GM23248 (cell line): ENCODE measurements around the gene SLC44A2. TPM values are rescaled to one million over a fixed set of nuclear protein-coding genes. Genes with fewer than 3 reads are reported as not detected.

Experiments
- DNase-seq: peaks from one replicate; pipeline ENCODE4 v3.0.0-alpha.2; 2015
- H2AFZ ChIP-seq: fragments of 200-600 bp; sonication (generic); 2 replicates; pipeline ENCODE4 v1.6.1; 2016; ENCODE audit warnings: antibody characterized with exemption
- H3F3A ChIP-seq: fragments of 200-600 bp; sonication (generic); 2 replicates; pipeline ENCODE4 v1.6.1; 2016; ENCODE audit warnings: mild to moderate bottlenecking, antibody characterized with exemption, mixed run types; ENCODE audit not compliant: insufficient read depth
- H3K27ac ChIP-seq: fragments of 200-600 bp; sonication (generic); 2 replicates; pipeline ENCODE4 v1.5.1; 2016; ENCODE audit warnings: mild to moderate bottlenecking
- H3K27me3 ChIP-seq: fragments of 200-600 bp; sonication (generic); replicated peaks from 2 replicates; pipeline ENCODE4 v1.6.1; 2016; ENCODE audit warnings: mild to moderate bottlenecking; ENCODE audit not compliant: insufficient read depth
- H3K36me3 ChIP-seq: fragments of 200-600 bp; sonication (generic); 2 replicates; pipeline ENCODE4 v1.6.1; 2016; ENCODE audit warnings: low read depth, mild to moderate bottlenecking
- H3K4me1 ChIP-seq: fragments of 200-600 bp; sonication (generic); 2 replicates; pipeline ENCODE4 v1.6.1; 2016; ENCODE audit warnings: mild to moderate bottlenecking; ENCODE audit not compliant: insufficient read depth
- H3K4me2 ChIP-seq: fragments of 200-600 bp; sonication (generic); one replicate; pipeline ENCODE4 v1.6.1; 2016; ENCODE audit warnings: mild to moderate bottlenecking; ENCODE audit not compliant: unreplicated experiment
- H3K4me3 ChIP-seq: fragments of 200-600 bp; sonication (generic); 2 replicates; pipeline ENCODE4 v1.5.1; 2016; ENCODE audit warnings: mild to moderate bottlenecking
- H3K79me2 ChIP-seq: fragments of 200-600 bp; sonication (generic); 2 replicates; pipeline ENCODE4 v1.6.1; 2016; ENCODE audit warnings: mild to moderate bottlenecking; ENCODE audit not compliant: insufficient read depth
- H3K9ac ChIP-seq: fragments of 200-600 bp; sonication (generic); 2 replicates; pipeline ENCODE4 v1.6.1; 2016; ENCODE audit warnings: mild to moderate bottlenecking
- H3K9me2 ChIP-seq: fragments of 200-600 bp; sonication (generic); 2 replicates; pipeline ENCODE4 v1.6.1; 2016; ENCODE audit warnings: mixed run types, mild to moderate bottlenecking, moderate library complexity; ENCODE audit not compliant: insufficient read depth
- H3K9me3 ChIP-seq: fragments of 200-600 bp; sonication (generic); one replicate; pipeline ENCODE4 v1.6.1; 2017; ENCODE audit warnings: low read depth
- H4K20me1 ChIP-seq: fragments of 200-600 bp; sonication (generic); 2 replicates; pipeline ENCODE4 v1.6.0; 2016; ENCODE audit not compliant: insufficient read depth
- EZH2 ChIP-seq: fragments of 200-600 bp; sonication (generic); IDR thresholded peaks from 2 replicates; pipeline ENCODE4 v1.6.1; 2018; ENCODE audit warnings: antibody characterized with exemption, mild to moderate bottlenecking; ENCODE audit not compliant: insufficient read depth, poor library complexity, severe bottlenecking
- EZH2phosphoT487 ChIP-seq: fragments of 200-600 bp; sonication (generic); IDR thresholded peaks from 2 replicates; pipeline ENCODE4 v1.6.1; 2018; ENCODE audit warnings: antibody characterized with exemption, moderate library complexity, mild to moderate bottlenecking, low read depth; ENCODE audit not compliant: insufficient read depth
- WGBS, 2 experiments: methylation state at CpG; one replicate each; pipeline ENCODE4 v1.1.6; 2015 to 2017; ENCODE audit warnings: low lambda C conversion rate in 2 of 2, low coverage in 1 of 2; ENCODE audit errors: missing lambda C conversion rate in 2 of 2; 5-methylcytosine and 5-hydroxymethylcytosine counted together
- in situ Hi-C: fragments of 300-500 bp; cut with MboI; formaldehyde crosslinking; loops from 2 replicates; pipeline ENCODE4 v1.15.0; 2020
- polyA plus RNA-seq: library from polyadenylated mRNA; unstranded; fragments of >200 nt; fragmentation: Nextera tagmentation; extraction: Ambion mirVana; gene quantifications from 2 replicates; pipeline ENCODE4 v1.2.1, GENCODE V29; 2016
- total RNA-seq: library from RNA; depleted of rRNA; stranded (reverse); fragments of >200 nt; shearing (Covaris generic); gene quantifications from 2 replicates; pipeline ENCODE4 v1.2.3, GENCODE V29; 2014

Gene SLC44A2
- total and polyA plus RNA-seq, 2 experiments from 2014 or later = 17.4 to 44.5 TPM

- no peaks in the 10 kb centered on the region for H3K9me2 ChIP-seq
- in situ Hi-C loops = no loop called here
- H3K36me3 ChIP-seq = no peaks in the 10 kb centered on the region
- 87 to 89% methylated on average over 14 of the region's 14 CpGs for WGBS, 2 experiments
- H4K20me1 ChIP-seq = no peaks in the 10 kb centered on the region
- H3K27ac ChIP-seq = no peak overlapping the region
- H3K79me2 ChIP-seq = no peaks in the 10 kb centered on the region
- no peak overlapping the region for H3K9ac ChIP-seq
- no peak overlapping the region for H3K4me3 ChIP-seq
- no peaks in the 10 kb centered on the region for H3K4me1 ChIP-seq
- TF ChIP-seq EZH2 = no peak
- no peak for TF ChIP-seq EZH2phosphoT487
- no peak for DNase-seq
- H3K27me3 ChIP-seq = no peaks in the 10 kb centered on the region
- no peak overlapping the region for H2AFZ ChIP-seq
- no peak overlapping the region for H3K4me2 ChIP-seq
- H3F3A ChIP-seq = no peaks in the 10 kb centered on the region
- H3K9me3 ChIP-seq = no peaks in the 10 kb centered on the region
Measured at GRCh38 chr19:10631874-10632273, 6.5 kb downstream of the SLC44A2 start.

- Histone ChIP-seq H3K4me1 (no peaks in the 10 kb centered on the region), H4K20me1 (no peaks in the 10 kb centered on the region), H3K9me2 (no peaks in the 10 kb centered on the region), H3K79me2 (no peaks in the 10 kb centered on the region), H3K4me3 (no peak overlapping the region), H3K9ac (no peak overlapping the region), H3F3A (no peaks in the 10 kb centered on the region), H3K9me3 (no peaks in the 10 kb centered on the region), H2AFZ (no peak overlapping the region), H3K36me3 (no peaks in the 10 kb centered on the region), H3K27me3 (no peaks in the 10 kb centered on the region), H3K27ac (no peak overlapping the region), H3K4me2 (no peak overlapping the region)
- WGBS, 2 experiments = 94 to 98% methylated on average over 7 of the region's 7 CpGs
- DNase-seq = no peak
- no peak for TF ChIP-seq EZH2
- no peak for TF ChIP-seq EZH2phosphoT487
- in situ Hi-C loops = no loop called here
Measured at GRCh38 chr19:10634430-10634829, 9.1 kb downstream of the SLC44A2 start.

- no peaks in the 10 kb centered on the region for H3K79me2 ChIP-seq
- no peaks in the 10 kb centered on the region for H3K36me3 ChIP-seq
- 90 to 91% methylated on average over 6 of the region's 6 CpGs for WGBS, 2 experiments
- no peak for DNase-seq
- no peaks in the 10 kb centered on the region for H3K9me3 ChIP-seq
- H2AFZ ChIP-seq = no peak overlapping the region
- no peaks in the 10 kb centered on the region for H3K4me1 ChIP-seq
- H3K4me3 ChIP-seq = no peak overlapping the region
- in situ Hi-C loops = no loop called here
- no peak overlapping the region for H3K9ac ChIP-seq
- no peaks in the 10 kb centered on the region for H3F3A ChIP-seq
- H3K9me2 ChIP-seq = no peaks in the 10 kb centered on the region
- no peak overlapping the region for H3K4me2 ChIP-seq
- no peaks in the 10 kb centered on the region for H4K20me1 ChIP-seq
- H3K27ac ChIP-seq = no peak overlapping the region
- no peaks in the 10 kb centered on the region for H3K27me3 ChIP-seq
- TF ChIP-seq EZH2phosphoT487 (no peak), EZH2 (no peak)
Measured at GRCh38 chr19:10634963-10635362, 9.6 kb downstream of the SLC44A2 start.

GRCh38 chr19:10636304-10636972 is 11.1 kb downstream of the SLC44A2 start:
- Histone ChIP-seq H2AFZ (no peak overlapping the region), H3K4me1 (no peaks in the 10 kb centered on the region), H3K9me2 (no peaks in the 10 kb centered on the region), H3F3A (no peaks in the 10 kb centered on the region), H3K27me3 (no peaks in the 10 kb centered on the region), H3K36me3 (no peaks in the 10 kb centered on the region), H3K4me3 (no peak overlapping the region), H3K79me2 (no peaks in the 10 kb centered on the region), H3K27ac (no peak overlapping the region), H3K4me2 (no peak overlapping the region), H3K9ac (no peak overlapping the region), H3K9me3 (no peaks in the 10 kb centered on the region), H4K20me1 (no peaks in the 10 kb centered on the region)
- no peak for TF ChIP-seq EZH2
- no peak for TF ChIP-seq EZH2phosphoT487
- DNase-seq = no peak
- in situ Hi-C loops = no loop called here
- 86 to 89% methylated on average over 37 of the region's 37 CpGs for WGBS, 2 experiments

- WGBS, 2 experiments = 84 to 90% methylated on average over 8 of the region's 8 CpGs
- no peak overlapping the region for H3K4me3 ChIP-seq
- H3K27ac ChIP-seq = no peak overlapping the region
- no peak overlapping the region for H3K4me2 ChIP-seq
- no peaks in the 10 kb centered on the region for H3K9me3 ChIP-seq
- no peak overlapping the region for H3K9ac ChIP-seq
- H3K27me3 ChIP-seq = no peaks in the 10 kb centered on the region
- H4K20me1 ChIP-seq = no peaks in the 10 kb centered on the region
- DNase-seq = no peak
- H3F3A ChIP-seq = no peaks in the 10 kb centered on the region
- TF ChIP-seq EZH2phosphoT487 (no peak), EZH2 (no peak)
- H3K4me1 ChIP-seq = no peaks in the 10 kb centered on the region
- H3K36me3 ChIP-seq = no peaks in the 10 kb centered on the region
- H3K79me2 ChIP-seq = no peaks in the 10 kb centered on the region
- no peaks in the 10 kb centered on the region for H3K9me2 ChIP-seq
- in situ Hi-C loops = no loop called here
- H2AFZ ChIP-seq = no peak overlapping the region
Measured at GRCh38 chr19:10637894-10638293, 12.5 kb downstream of the SLC44A2 start.
